HG02840 (cell line): Measurements from ENCODE around the gene ISCU.

Experiments used
- ATAC-seq: cut with Tn5 transposase; IDR thresholded peaks from one replicate; pipeline ENCODE4 v1.9.1; 2021; ENCODE audit warnings: mild to moderate bottlenecking, moderate library complexity, moderate number of reproducible peaks; ENCODE audit not compliant: unreplicated experiment, low FRiP score

Gene ISCU

GRCh38 chr12:108562348-108563135, at the start of gene ISCU:
ISCU (plus strand) TSS chr12:108562596; CDS start chr12:108562623, 27 bp downstream.
- peak; percentile 55 for ATAC-seq

- no peak for ATAC-seq
Observed at GRCh38 chr12:108514468-108514972, 47.9 kb upstream of the ISCU start.

GRCh38 chr12:108514973-108515814, 47.2 kb upstream of the ISCU start, which contains the start of gene FICD:
FICD (plus strand) TSS chr12:108515277; CDS start chr12:108516973, 1,696 bp downstream.
- ATAC-seq, result peak; percentile 79

DNA sequence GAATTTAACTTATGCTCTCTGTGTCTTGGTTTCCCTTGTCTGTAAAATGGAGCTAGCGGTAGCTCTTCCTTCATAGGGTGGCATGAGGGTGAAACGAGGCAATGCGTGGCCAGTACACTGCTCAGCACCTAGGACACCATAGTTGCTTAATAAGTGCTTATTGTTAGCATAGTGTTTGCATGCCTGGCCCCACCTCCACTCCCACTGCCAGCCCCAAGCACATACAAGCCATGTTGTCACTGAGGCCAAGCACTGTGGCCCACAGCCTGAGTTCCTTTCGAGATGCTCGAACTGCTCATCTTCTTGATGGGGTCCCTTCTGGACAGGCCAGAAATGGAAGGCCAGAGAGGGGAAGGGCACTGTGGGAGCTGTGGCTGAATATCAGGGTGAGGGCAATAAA, 46.5 kb upstream of the ISCU start:
- no peak for ATAC-seq

- ATAC-seq, result no peak
Observed at GRCh38 chr12:108516511-108517275, 45.7 kb upstream of the ISCU start.

GRCh38 chr12:108517288-108518100, 44.9 kb upstream of the ISCU start:
- ATAC-seq, result no peak

GRCh38 chr12:108518101-108518715, 44.2 kb upstream of the ISCU start:
- ATAC-seq, result no peak

- ATAC-seq, result no peak
Observed at GRCh38 chr12:108518716-108519496, 43.5 kb upstream of the ISCU start.

- ATAC-seq, result no peak
Observed at GRCh38 chr12:108519558-108519957, 42.8 kb upstream of the ISCU start.

- ATAC-seq, result no peak
Observed at GRCh38 chr12:108523365-108523764, 39.0 kb upstream of the ISCU start.

- no peak for ATAC-seq
Observed at GRCh38 chr12:108525681-108526080, 36.7 kb upstream of the ISCU start.

GRCh38 chr12:108526482-108527165, 35.8 kb upstream of the ISCU start:
- ATAC-seq, result no peak

DNA sequence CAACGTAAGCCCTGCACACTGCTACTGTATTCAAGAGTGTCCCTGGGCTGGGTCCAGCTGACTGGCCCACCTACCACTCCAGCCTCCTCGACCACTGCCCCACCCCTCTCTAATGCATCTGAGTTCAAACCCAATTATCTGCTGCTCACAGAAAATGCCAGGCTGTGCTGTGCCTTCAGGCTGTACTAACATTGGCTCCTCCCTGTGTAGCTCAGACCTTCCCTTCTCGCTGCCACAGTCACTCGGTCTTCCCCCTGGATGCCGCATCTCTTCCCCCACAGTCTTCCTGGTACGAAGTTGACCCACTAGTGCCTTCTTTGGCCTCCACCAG, 35.3 kb upstream of the ISCU start:
- no peak for ATAC-seq

DNA sequence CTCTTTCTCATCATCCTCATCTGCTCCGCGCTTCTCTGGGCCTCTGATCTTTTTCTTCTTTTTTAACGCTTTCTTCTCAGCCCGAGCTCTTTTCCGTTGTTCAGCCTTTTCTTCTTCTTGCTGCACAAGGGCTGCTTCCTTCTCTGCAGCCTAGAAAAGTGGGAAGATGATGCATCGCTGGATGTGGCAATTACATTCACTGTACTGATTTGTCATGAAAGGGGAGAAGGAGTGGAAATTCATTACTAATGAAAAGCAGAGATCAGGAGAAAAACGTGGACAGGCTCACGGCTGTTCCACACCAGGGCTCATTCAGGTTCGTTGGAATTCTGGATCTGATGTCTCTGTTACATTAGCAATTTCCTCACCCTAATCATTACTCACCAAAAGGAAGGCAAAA, 32.2 kb upstream of the ISCU start:
- no peak for ATAC-seq

DNA sequence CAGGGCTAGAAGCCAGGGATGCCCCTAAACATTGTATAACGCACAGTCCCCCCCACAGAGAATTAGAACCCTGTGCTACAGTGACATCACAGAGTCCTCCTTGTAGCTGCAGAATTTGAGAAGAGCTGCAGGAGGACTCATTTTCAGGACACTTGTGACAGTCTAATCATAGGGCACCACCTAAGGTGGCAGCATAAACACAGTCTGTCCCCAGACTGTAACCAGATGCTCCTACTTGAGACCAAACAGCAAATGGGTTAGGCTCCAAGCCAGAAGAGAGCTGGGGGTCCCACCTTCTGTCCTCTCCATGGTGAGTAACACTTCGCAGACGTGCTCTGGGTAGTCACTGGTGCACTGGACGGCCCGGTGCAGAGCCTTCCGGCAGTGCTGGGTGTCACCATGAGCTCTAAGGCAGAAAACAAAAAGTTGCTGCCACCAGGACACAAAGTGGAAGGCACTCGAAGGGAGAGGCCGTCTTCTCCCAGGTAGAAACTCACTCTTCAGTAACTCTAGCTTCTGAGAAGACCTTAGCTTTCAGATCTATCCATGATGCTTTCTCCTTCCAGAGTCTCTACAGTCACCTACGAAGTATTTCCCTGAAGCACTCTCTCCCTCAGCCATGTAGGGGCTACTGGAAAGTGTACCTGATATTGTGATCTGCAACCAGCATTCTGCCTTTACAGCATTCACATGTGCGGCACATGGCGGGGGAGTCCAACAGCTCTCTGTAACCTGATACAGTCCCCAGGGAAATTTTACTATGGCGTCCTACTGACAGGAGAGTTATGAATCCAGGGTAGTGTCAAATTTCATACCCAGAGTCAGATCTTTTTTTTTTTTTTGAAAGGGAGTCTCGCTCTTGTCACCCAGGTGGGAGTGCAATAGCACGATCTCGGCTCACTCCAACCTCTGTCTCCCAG, 30.2 kb upstream of the ISCU start:
- ATAC-seq, result no peak

DNA sequence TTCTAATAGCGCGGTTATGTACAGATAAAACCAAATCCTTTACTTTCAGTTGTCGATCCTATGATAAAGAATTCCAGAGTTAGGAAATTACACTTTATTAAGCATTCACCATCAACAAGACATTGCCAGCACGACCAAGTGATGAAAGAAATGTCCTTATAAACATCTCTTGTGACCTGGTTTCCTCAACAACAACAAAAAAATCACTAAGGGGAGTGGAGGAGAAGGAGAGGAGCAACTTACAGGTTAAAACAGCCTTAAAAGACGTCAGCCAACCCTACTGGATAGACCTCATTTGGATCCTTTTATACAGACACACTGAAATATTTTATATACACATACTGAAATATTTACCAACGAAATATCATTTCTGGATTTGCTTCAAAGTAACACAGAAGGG, 24.2 kb upstream of the ISCU start:
- no peak for ATAC-seq

DNA sequence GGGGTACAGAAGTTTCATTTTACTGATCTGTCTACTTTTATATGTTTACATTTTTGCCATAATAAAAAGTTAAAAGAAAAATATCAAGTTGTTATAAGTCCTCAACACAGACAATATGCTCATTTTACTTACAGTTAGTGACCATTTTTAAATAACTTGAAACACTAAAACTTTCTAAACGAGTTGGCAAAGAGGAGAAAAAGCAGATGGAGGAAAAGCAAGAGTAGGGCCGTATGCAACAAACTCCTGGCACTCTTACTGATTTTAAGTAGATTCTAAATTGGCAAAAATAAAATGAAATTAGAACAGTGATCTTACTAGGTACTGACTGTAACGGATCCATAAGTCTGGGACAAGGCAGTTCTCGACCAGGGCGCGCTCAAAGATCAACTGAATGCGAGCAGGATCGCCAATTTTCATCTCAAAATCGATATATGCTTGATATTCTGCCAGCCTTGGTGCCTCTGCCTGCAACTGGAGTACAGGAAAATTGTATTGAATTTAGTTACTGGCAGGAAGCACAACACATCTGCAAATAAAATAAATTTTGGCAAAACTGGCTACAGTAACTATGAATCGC, 23.7 kb upstream of the ISCU start:
- ATAC-seq, result no peak
